CD1c-positive myeloid dendritic cell (primary cell): ENCODE data around the gene ADAR.
"Not testable (repeated sequence)": the region's sequence is repeated elsewhere in the genome, so short reads cannot be mapped to it uniquely, and the experiment has no call there.

ENCODE experiments used
- DNase-seq: peaks from one replicate; pipeline ENCODE4 v3.0.0-alpha.2; 2016; ENCODE audit errors: extremely low spot score

ADAR gene

GRCh38 chr1:154607609-154608396 lies at the start of gene ADAR:
ADAR (minus strand) TSS chr1:154608186; CDS start chr1:154608006, 180 bp downstream.
- peak; percentile 98 for DNase-seq

- peak; percentile 56 for DNase-seq
Observed at GRCh38 chr1:154657556-154657955, 49.6 kb upstream of the ADAR start.

GRCh38 chr1:154652893-154653292 lies 44.9 kb upstream of the ADAR start:
- no peak for DNase-seq

GRCh38 chr1:154644724-154645123 lies 36.7 kb upstream of the ADAR start:
- not testable (repeated sequence) for DNase-seq

- DNase-seq = no peak
Observed at GRCh38 chr1:154641534-154641933, 33.5 kb upstream of the ADAR start.

- no peak for DNase-seq
Observed at GRCh38 chr1:154639876-154640275, 31.9 kb upstream of the ADAR start.

- no peak for DNase-seq
Observed at GRCh38 chr1:154635171-154635570, 27.2 kb upstream of the ADAR start.

- no peak for DNase-seq
Observed at GRCh38 chr1:154629675-154630073, 21.7 kb upstream of the ADAR start.

- DNase-seq = peak; percentile 20
Observed at GRCh38 chr1:154629061-154629674, 21.2 kb upstream of the ADAR start.

GRCh38 chr1:154628121-154628405 lies 20.1 kb upstream of the ADAR start:
- no peak for DNase-seq

GRCh38 chr1:154627257-154628120 lies 19.5 kb upstream of the ADAR start:
- peak; percentile 94 for DNase-seq

GRCh38 chr1:154626456-154627256 lies 18.7 kb upstream of the ADAR start:
- DNase-seq = no peak

- no peak for DNase-seq
Observed at GRCh38 chr1:154624746-154625643, 17.0 kb upstream of the ADAR start.

- DNase-seq = peak; percentile 74
Observed at GRCh38 chr1:154623358-154623757, 15.4 kb upstream of the ADAR start.

- no peak for DNase-seq
Observed at GRCh38 chr1:154622503-154623039, 14.6 kb upstream of the ADAR start.

- DNase-seq = no peak
Observed at GRCh38 chr1:154621875-154622274, 13.9 kb upstream of the ADAR start.

- peak; percentile 32 for DNase-seq
Observed at GRCh38 chr1:154620751-154621150, 12.8 kb upstream of the ADAR start.

- DNase-seq = no peak
Observed at GRCh38 chr1:154619181-154619948, 11.4 kb upstream of the ADAR start.

- DNase-seq = no peak
Observed at GRCh38 chr1:154616659-154617345, 8.8 kb upstream of the ADAR start.
